ENCODE results near the gene DNM3. TPM values are rescaled to one million over a fixed set of nuclear protein-coding genes. Genes with fewer than 3 reads are reported as not detected.

Gene DNM3
- total and polyA plus RNA-seq, 10 of the 15 experiments (the other 5 are each of a cell fraction or from before 2014, with no cell fraction given), result 0.03 to 1.5 (median 0.08) TPM; not detected in 3

DNA sequence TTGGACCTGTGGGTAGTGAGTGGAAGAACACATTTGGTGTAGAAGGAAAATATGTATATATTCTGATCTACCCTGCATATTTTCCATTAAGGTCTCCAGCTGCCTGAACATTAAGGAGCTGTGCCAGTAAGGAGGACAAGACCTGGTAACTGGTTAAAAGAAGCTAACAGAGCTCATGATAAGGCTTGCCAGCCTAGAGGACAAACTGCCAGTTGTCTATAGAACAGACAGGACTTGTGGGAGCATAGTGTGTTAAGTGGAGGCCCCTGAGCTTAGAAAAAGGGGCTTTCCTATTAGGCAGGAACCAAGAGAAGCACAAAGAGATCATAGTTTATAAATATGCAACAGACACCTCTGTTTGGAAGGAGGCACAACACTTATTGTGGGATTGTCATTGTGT lies 23.0 kb downstream of the DNM3 start:
- no TSS peak for BruUV-seq (replicated peaks)
- peak; percentile 46; the same call in 2 of the 3 replicates for ATAC-seq
- DNase-seq (ENCODE audit: low read depth, low spot score), result no peak
- Histone ChIP-seq H3K79me2 (ENCODE audit: control insufficient read depth, insufficient read depth, low read length) (no peaks in the 10 kb centered on the region), H3K4me3 (no peak overlapping the region), H3K4me2 (ENCODE audit: control insufficient read depth, insufficient read depth) (no peak overlapping the region), H3K27me3 (replicated peaks in 1 of 2; ENCODE audit: control insufficient read depth in 2 of 2, insufficient read depth in 2 of 2, low read length in 1 of 2) (no peaks in the 10 kb centered on the region), H3K9ac (ENCODE audit: control insufficient read depth, insufficient read depth, low read length) (no peak overlapping the region), H2AFZ (ENCODE audit: control insufficient read depth, low read depth, low read length) (no peak overlapping the region), H3K27ac (ENCODE audit: control insufficient read depth, insufficient read depth) (no peak overlapping the region), H3K36me3 (ENCODE audit: control insufficient read depth in 2 of 2, insufficient read depth in 2 of 2, low read length in 1 of 2) (no peaks in the 10 kb centered on the region), H3K4me1 (ENCODE audit: control insufficient read depth, insufficient read depth, low read length) (no peaks in the 10 kb centered on the region), H4K20me1 (ENCODE audit: control insufficient read depth, insufficient read depth) (no peaks in the 10 kb centered on the region), H3K9me3 (replicated peaks; ENCODE audit: control insufficient read depth, insufficient read depth, low read length) (no peaks in the 10 kb centered on the region)
- intact Hi-C loops (cut with micrococcal nuclease; ENCODE audit: unreplicated experiment) (no loop called here), in situ Hi-C loops (cut with MboI) (no loop called here)
- TF ChIP-seq POLR2A (IDR thresholded peaks at IDR 0.05; ENCODE audit: low read depth, low read length) (no peak), HCFC1 (IDR thresholded peaks at IDR 0.05; ENCODE audit: low read length) (no peak), PAX5 (IDR thresholded peaks at IDR 0.05; ENCODE audit: borderline replicate concordance, low read depth, low read length) (no peak), IRF4 (IDR thresholded peaks at IDR 0.05; ENCODE audit: low read depth, low read length) (no peak)
- TF ChIP-seq, protein P1, sequence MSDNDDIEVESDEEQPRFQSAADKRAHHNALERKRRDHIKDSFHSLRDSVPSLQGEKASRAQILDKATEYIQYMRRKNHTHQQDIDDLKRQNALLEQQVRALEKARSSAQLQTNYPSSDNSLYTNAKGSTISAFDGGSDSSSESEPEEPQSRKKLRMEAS (IDR thresholded peaks at IDR 0.05; ENCODE audit: low read depth, low read length), result no peak
- TF ChIP-seq, protein P2, sequence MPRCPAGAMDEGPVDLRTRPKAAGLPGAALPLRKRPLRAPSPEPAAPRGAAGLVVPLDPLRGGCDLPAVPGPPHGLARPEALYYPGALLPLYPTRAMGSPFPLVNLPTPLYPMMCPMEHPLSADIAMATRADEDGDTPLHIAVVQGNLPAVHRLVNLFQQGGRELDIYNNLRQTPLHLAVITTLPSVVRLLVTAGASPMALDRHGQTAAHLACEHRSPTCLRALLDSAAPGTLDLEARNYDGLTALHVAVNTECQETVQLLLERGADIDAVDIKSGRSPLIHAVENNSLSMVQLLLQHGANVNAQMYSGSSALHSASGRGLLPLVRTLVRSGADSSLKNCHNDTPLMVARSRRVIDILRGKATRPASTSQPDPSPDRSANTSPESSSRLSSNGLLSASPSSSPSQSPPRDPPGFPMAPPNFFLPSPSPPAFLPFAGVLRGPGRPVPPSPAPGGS (IDR thresholded peaks at IDR 0.05; ENCODE audit: borderline replicate concordance, insufficient read depth, low read depth, low read length, poor library complexity, severe bottlenecking), result no peak
- ChIA-PET CTCF (no interaction called here), SMC1A (ENCODE audit: uncharacterized antibody, unreplicated experiment) (no interaction called here), RAD21 (ENCODE audit: unreplicated experiment) (no interaction called here), POLR2A (no interaction called here)
- FAIRE-seq, result no peak

DNA sequence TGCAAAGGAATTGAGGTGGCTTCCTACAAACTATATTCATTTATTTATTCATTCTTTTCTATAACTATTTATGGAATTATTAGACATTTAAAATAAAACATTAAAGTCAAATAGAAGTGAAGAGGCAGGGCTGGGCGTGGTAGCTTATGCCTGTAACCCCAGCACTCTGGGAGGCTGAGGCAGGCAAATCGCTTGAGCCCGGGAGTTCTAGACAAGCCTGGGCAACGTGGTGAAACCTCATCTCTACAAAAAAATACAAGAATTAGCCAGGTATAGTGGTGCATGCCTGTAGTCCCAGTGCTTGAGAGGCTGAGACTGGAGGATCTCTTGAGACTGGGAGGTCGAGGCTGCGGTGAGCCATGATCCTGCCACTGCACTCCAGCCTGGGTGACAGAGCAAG lies 23.8 kb downstream of the DNM3 start:
- DNase-seq (ENCODE audit: low read depth, low spot score), result no peak
- H3K79me2 ChIP-seq (ENCODE audit: control insufficient read depth, insufficient read depth, low read length), result no peaks in the 10 kb centered on the region
- H3K4me2 ChIP-seq (ENCODE audit: control insufficient read depth, insufficient read depth), result no peak overlapping the region
- no peaks in the 10 kb centered on the region for H4K20me1 ChIP-seq (ENCODE audit: control insufficient read depth, insufficient read depth)
- H3K27me3 ChIP-seq (replicated peaks in 1 of 2; ENCODE audit: control insufficient read depth in 2 of 2, insufficient read depth in 2 of 2, low read length in 1 of 2), result no peaks in the 10 kb centered on the region
- no peaks in the 10 kb centered on the region for H3K36me3 ChIP-seq (ENCODE audit: control insufficient read depth in 2 of 2, insufficient read depth in 2 of 2, low read length in 1 of 2)
- no peak overlapping the region for H2AFZ ChIP-seq (ENCODE audit: control insufficient read depth, low read depth, low read length)
- no peak overlapping the region for H3K27ac ChIP-seq (ENCODE audit: control insufficient read depth, insufficient read depth)
- POLR2A ChIA-PET, result no interaction called here
- in situ Hi-C loops (cut with MboI) (no loop called here), intact Hi-C loops (cut with micrococcal nuclease; ENCODE audit: unreplicated experiment) (no loop called here)
- 39% methylated on average over 6 of the region's 6 CpGs for WGBS (ENCODE audit: insufficient coverage, insufficient replicate concordance, low lambda C conversion rate, missing lambda C conversion rate)
- no peak overlapping the region for H3K4me3 ChIP-seq
- H3K4me1 ChIP-seq (ENCODE audit: control insufficient read depth, insufficient read depth, low read length), result no peaks in the 10 kb centered on the region
- RAD21 ChIA-PET (ENCODE audit: unreplicated experiment), result no interaction called here
- SMC1A ChIA-PET (ENCODE audit: uncharacterized antibody, unreplicated experiment), result no interaction called here
- CTCF ChIA-PET, result no interaction called here
- H3K9ac ChIP-seq (ENCODE audit: control insufficient read depth, insufficient read depth, low read length), result no peak overlapping the region
- ATAC-seq, result no peak
- FAIRE-seq, result no peak
- no peaks in the 10 kb centered on the region for H3K9me3 ChIP-seq (replicated peaks; ENCODE audit: control insufficient read depth, insufficient read depth, low read length)
- BruUV-seq (replicated peaks), result no TSS peak
- TF ChIP-seq MTA2 (IDR thresholded peaks at IDR 0.05; ENCODE audit: low read depth) (no peak), ZNF622 (IDR thresholded peaks at IDR 0.05) (no peak), FOS (IDR thresholded peaks at IDR 0.05; ENCODE audit: borderline replicate concordance, extremely low read depth, insufficient read length) (no peak), RELA (IDR thresholded peaks at IDR 0.05; ENCODE audit: borderline replicate concordance, partially characterized antibody) (no peak), NFYA (IDR thresholded peaks at IDR 0.05; ENCODE audit: borderline replicate concordance, low read depth, low read length) (no peak), IKZF2 (IDR thresholded peaks at IDR 0.05) (no peak)
- TF ChIP-seq, protein P3, sequence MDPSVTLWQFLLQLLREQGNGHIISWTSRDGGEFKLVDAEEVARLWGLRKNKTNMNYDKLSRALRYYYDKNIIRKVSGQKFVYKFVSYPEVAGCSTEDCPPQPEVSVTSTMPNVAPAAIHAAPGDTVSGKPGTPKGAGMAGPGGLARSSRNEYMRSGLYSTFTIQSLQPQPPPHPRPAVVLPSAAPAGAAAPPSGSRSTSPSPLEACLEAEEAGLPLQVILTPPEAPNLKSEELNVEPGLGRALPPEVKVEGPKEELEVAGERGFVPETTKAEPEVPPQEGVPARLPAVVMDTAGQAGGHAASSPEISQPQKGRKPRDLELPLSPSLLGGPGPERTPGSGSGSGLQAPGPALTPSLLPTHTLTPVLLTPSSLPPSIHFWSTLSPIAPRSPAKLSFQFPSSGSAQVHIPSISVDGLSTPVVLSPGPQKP (IDR thresholded peaks at IDR 0.05; ENCODE audit: low read depth, low read length), result no peak
- TF ChIP-seq, protein P4, sequence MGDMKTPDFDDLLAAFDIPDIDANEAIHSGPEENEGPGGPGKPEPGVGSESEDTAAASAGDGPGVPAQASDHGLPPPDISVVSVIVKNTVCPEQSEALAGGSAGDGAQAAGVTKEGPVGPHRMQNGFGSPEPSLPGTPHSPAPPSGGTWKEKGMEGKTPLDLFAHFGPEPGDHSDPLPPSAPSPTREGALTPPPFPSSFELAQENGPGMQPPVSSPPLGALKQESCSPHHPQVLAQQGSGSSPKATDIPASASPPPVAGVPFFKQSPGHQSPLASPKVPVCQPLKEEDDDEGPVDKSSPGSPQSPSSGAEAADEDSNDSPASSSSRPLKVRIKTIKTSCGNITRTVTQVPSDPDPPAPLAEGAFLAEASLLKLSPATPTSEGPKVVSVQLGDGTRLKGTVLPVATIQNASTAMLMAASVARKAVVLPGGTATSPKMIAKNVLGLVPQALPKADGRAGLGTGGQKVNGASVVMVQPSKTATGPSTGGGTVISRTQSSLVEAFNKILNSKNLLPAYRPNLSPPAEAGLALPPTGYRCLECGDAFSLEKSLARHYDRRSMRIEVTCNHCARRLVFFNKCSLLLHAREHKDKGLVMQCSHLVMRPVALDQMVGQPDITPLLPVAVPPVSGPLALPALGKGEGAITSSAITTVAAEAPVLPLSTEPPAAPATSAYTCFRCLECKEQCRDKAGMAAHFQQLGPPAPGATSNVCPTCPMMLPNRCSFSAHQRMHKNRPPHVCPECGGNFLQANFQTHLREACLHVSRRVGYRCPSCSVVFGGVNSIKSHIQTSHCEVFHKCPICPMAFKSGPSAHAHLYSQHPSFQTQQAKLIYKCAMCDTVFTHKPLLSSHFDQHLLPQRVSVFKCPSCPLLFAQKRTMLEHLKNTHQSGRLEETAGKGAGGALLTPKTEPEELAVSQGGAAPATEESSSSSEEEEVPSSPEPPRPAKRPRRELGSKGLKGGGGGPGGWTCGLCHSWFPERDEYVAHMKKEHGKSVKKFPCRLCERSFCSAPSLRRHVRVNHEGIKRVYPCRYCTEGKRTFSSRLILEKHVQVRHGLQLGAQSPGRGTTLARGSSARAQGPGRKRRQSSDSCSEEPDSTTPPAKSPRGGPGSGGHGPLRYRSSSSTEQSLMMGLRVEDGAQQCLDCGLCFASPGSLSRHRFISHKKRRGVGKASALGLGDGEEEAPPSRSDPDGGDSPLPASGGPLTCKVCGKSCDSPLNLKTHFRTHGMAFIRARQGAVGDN (IDR thresholded peaks at IDR 0.05), result no peak

All from GM12878 (cell line).